ENCODE results near the gene ALKBH4.
"Not testable (repeated sequence)": the region's sequence is repeated elsewhere in the genome, so short reads cannot be mapped to it uniquely, and the experiment has no call there.

The ALKBH4 gene

DNA sequence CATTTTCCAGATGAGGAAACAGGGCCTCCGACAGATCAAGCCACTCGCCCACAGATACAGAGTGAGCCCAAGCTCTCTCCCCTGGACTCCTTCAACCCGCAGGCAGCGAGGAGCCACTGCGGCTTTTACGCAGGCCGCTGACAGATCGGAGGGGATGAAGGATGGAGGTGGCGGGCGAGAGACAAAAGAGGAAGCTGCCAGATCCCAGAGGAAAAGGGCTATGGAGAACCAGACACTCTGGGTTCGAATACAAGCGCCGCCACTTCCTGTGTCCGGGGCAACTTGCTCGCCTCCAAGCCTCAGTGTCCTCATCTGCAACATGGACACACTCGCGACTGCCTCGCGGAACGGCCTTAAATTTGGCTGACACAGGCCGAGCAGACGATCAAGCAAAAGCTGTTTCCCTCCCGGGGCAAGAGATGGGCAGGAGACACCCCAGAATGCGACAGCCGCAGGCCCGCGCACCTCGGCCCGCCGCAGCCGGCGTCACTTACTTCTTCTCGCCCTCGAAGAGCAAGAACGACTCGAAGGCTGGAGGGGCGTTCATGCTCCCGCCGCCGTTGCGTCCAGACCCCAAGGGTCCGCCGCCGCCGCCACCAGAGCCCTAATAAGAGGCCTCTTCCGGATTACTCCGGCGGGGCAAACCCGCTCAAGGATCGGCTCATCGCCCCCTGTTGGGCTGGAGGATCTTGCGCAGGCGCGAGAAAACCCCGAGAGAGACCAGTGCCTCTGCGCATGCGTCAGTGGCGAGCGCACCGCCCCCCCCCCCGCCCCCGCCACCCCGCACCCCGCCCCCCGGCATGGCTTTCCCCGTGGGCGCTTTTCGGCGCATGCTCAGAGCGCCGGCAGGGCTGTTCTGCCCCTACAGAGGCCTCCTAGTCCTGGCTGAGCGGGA, 13.9 kb upstream of the ALKBH4 start, which contains the start of gene POLR2J:
POLR2J (minus strand) TSS at position 609 of the 895 bp plus-strand sequence; CDS start at position 547, 62 bp downstream.
- peak; percentile 72 for DNase-seq (ENCODE audit: low read depth)

DNA sequence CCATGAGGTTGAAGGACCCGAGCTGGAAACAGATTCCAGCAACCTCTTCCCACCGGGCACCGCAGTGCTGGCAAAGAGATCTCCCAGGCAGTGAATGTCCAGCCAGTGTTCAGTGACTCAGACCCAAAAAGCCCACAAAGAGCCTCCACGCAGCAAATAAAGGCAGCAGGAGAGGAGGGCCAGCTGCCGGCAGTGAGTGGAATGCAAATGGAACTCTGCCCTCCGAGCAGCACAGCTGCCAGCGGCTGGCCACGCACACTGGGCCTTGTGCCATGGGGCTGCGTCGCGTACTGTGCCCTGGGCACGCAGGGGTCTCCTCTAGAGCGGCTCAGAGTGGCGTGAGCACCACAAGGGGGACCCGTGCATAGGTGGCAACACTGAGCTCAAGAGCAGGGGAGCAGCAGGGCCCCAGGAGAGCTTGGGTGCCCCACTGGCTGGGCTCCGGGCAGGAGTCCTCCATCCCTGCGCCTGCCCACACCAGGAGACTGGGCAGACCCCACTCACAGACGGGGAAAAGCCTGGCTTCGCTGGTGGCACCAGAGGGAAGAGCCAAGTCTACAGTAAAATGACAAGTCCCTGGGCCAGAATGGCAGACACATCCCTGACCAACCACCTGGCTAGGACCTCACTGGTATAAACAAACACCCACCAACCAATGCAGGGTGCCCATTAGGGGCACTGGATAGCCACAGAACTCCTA, 10.2 kb upstream of the ALKBH4 start:
- DNase-seq (ENCODE audit: low read depth), result not testable (repeated sequence)

DNA sequence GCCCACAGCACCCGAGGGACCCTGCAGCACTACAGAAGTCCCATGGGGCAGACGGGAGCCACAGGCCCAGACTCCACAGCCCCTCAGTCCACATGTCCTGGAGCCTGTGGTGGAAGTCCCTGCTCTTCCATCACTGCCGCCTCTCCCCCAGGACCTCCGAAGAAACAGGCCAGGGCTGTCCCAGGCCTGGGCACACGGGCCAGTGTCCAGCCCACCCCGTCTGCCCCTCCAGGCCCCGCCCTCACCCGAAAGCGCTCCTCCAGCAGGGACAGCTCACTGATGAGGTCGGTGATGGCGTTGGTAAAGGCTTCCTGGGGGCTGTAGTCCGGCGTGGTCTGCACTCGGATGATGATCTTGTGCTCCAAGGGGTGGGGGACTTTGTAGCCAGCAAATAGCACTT, 9.5 kb upstream of the ALKBH4 start:
- DNase-seq (ENCODE audit: low read depth), result not testable (repeated sequence)

DNA sequence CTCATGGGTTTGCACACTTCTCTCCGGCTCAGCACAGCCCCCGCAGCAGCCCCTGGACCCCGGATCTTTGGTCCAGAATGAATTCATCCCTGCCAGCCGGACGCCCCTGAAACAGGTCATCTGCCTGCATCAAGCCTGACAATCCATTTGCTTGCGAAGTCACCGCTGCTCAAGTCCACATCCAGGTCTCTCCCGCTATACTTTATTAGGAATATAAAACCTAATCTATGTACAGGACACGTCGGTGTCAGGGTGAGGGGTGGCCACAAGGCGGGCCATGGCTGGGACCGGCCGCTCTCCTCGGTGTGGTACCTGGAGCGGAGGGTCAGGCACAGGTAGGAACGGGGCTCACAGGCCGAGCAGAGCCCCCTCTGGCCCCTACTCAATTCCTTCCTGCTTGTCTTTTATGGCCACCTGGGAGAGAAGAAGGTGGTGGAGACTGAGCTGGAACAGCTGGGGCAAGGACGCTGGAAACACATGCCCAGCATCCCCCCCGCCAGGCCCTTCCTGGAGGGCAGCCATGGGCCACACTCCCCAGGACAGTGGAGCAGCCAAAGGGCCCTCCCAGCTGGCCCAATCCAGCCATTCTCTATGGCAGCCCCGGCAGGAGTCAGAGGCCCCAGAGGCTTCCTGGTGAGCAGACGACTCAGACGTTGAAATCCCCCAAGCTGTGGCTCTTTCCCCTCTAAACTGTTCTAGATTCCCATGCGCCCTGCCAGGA, 8.8 kb upstream of the ALKBH4 start:
- no peak for DNase-seq (ENCODE audit: low read depth)

DNA sequence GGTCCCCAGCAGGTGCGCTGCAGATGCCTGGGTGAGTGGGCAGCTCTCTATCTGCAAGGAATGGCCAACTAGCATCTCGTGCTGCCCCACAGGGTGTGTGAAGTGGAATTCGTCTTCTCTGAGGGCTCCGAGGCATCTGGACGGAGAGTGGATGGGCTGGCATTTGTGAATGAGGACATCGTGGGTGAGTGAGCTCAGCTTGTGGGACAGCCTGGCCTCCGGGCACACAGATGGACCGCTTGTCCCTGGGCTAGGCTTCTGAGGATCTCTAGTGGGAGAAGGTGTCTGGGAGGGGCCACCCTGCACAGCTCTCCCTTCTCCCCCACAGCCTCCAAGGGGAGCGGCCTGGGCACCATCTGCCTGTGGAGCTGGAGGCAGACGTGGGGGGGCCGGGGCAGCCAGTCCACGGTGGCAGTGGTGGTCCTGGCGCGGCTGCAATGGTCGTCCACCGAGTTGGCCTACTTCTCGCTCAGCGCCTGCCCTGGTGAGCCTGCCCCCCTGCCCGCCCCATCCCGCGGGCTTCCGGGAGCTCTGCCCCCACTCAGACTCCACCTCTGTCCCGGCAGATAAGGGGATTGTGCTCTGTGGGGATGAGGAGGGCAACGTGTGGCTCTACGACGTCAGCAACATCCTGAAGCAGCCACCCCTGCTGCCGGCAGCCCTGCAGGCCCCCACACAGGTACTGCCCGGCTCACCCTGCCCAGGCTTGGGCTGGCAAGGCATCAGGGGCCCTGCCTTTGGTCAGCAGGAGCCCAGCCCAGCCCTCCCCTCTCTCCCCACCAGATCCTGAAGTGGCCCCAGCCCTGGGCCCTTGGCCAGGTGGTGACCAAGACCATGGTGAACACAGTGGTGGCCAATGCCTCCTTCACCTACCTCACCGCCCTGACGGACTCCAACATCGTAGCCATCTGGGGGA, 7.7 kb upstream of the ALKBH4 start:
- DNase-seq (ENCODE audit: low read depth), result no peak

DNA sequence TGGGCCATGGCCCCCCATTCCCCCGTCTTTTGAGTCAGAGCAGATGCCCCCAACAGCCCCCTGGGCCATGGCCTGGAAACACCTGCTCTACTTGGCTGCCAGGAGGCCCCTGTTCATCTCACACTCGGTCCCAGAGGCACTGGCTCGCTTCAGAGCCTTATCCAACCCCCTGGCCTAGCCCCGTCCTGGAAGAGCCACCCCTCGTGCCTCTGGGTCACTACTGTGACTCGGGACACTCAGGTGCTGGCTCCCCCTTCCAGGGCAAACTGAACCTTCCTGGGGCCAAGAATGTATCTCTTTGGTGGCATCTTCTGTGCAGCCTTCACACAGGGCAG, 7.1 kb upstream of the ALKBH4 start:
- no peak for DNase-seq (ENCODE audit: low read depth)

DNA sequence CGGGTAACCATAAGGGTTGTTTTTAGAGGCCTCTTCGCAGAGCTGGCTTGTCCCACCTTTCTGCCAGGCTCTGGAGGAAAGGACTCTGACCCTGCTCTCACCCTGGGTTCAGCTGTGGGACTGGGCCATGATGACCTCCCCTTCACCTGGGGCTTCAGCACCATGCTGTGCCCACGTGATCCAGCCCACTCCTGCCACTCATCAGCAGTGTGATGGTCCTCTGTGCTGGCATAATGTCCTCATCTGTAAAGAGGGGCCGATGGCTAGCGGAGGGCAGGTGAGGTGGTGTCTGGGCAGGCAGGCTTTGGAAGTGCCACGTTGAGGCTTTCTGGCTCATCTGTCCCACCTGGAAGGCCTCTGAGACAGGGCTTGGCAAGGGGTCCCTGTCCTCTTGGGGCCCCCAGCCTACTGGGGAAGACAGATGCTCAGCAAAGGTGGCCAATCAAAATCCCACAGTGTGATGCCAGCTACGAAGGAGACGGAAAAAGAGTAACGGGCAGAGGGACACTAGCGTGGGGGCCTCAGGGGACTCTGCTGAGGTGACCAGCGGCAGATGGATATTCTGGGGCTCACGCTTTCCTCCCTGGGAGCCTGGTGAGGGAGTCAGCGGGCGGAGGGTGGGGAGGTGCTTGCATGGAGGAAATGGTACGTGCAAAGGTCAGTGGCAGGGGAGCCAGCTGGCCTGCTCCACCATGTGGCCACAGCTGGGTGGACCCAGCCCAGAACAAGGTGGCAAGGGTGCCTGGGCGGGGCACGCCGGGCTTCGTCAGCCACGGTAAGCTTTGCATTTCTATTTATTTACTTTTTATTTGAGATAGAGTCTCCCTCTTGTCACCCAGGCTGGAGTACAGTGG, 5.5 kb upstream of the ALKBH4 start:
- DNase-seq (ENCODE audit: low read depth), result no peak

DNA sequence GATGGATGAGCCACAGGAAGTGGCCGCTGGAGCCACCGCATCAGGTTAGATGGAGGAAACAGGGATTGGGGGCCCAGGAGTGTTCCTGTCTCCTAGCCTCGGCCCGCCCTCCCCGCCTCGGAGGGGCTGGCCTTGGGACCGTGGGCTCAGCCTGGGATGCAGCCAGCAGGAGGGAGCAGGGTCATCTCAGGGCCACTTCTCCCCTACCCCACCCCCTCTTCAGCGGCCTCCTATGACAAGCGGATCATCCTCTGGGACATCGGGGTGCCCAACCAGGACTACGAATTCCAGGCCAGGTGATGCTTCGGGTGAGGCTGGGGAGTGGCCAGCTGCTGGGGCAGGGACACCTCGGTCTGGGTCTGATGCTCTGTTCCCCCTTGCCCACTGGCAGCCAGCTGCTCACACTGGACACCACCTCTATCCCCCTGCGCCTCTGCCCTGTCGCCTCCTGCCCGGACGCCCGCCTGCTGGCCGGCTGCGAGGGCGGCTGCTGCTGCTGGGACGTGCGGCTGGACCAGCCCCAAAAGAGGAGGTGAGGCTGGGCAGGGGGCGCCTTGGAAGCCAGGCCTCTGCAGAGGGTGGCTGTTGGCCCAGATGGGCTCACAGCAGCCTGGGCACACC, 4.8 kb upstream of the ALKBH4 start:
- DNase-seq (ENCODE audit: low read depth), result no peak

DNA sequence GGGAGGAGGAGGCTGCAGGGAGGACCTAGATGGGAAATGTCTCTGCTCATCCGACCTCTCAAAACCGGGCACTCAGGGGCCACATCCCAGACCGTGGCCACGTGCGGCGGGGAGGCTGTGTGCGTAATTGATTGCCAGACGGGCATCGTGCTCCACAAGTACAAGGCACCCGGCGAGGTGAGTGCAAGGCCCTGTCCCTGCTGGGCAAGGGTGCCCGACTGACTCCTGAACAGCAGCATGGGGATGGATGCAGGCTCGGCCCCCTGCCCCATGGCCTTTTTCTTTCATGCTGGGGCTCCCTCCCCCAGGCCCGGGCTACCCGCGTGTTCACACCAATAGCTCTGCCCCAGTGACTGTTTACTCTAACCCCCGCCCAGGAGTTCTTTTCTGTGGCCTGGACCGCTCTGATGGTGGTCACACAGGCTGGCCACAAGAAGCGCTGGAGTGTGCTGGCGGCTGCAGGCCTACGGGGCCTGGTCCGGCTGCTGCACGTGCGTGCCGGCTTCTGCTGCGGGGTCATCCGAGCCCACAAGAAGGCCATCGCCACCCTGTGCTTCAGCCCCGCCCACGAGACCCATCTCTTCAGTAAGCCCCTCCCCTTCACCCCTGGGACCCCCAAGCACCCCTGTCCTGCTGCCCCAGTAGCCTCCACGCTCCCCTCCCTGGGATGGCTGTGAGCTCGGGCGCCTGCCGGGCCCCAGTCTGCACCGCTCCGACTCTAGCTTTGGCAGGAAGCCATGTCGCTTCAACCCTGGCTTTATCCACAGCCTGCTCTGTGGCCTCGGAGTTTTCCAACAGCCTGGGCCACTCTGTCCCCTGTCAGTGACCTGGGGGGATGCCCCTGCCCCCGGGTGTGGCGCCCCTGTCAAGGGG, 4.1 kb upstream of the ALKBH4 start:
- no peak for DNase-seq (ENCODE audit: low read depth)

DNA sequence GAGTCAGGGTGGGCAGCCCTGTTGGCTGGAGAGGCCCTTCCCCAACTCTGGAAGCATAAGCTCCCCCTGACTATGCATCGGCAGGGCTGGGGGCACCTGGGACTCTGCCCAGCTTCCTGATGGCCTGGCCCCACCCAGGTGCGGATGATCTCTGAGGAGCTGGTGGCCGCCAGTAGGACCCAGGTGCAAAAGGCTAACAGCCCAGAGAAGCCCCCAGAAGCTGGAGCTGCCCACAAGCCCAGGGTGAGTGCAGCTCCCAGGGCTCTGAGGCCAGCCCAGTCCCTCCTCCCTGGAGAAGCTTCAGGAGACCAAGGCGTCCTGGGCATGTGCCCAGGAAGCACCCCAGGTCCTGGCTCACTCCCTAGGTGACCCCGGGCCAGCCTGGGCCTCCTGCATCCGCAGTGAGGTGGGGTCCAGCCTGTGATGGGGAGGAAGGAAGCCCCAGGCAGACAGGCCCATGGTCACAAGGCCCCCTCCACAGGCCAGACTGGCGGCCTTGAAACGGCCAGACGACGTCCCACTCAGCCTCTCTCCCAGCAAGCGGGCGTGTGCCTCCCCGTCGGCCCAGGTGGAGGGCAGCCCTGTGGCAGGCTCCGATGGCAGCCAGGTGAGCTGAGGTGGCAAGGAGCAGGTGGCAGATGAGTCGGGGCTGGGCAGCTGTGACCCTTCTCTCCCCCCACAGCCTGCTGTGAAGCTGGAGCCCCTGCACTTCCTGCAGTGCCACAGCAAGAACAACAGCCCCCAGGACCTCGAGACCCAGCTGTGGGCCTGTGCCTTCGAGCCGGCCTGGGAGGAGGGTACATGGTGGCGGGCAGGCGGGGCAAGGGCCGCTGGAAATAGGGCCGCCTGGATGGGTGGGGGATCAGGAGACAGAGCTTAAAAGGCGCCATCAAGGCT, 3.2 kb upstream of the ALKBH4 start:
- DNase-seq (ENCODE audit: low read depth), result no peak

DNA sequence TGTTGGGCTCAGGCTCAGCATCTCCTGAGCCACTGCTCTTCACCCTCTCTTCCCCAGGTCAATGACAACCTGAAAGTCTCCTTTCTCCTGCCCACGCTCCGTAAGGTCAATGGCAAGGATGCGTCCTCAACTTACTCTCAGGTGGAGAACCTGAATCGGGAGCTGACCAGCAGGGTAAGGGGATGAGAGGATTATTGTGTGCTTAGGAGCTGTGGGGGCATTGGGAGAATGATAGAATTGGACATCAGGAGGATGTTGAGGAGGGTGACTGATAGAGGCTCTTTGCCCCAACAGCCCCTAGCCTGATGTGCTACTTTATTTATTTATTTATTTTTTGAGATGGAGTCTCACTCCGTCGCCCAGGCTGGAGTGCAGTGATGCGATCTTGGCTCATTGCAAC, 1.4 kb upstream of the ALKBH4 start:
- DNase-seq (ENCODE audit: low read depth), result no peak

DNA sequence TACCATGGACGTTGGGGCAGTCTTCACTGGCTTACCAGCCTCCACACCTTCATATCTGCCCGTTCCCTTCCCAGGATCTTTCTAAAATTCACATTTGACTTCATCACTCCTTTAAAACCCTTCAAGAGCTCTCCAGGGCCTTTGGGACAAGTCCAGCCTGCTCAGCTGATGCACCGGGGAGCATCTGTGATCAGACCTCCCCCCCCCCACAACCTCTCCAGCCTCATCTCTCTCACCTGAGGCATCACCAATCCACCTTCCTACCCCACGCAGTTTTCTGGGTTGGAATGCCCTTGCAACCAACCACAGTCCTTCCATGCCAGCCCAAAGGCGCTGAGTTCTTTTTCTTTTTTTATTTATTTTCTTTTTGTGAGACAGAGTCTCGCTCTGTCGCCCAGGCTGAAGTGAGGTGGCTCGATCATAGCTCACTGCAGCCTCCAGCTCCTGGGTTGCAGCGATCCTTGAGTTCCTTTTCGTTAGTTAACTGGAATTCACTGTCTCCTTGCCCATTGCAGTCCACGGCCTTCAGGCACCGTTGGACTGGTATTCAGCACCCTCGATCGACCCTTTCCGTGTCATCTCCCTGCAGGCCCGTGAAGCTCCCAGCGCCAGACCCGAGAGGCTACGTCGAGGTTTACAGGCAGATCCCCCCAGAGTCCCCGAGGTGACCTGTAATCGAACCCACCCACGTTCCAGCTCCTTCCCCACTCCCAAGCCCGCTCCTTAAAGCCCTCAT, 654 bp downstream of the ALKBH4 start:
- no peak for DNase-seq (ENCODE audit: low read depth)

DNA sequence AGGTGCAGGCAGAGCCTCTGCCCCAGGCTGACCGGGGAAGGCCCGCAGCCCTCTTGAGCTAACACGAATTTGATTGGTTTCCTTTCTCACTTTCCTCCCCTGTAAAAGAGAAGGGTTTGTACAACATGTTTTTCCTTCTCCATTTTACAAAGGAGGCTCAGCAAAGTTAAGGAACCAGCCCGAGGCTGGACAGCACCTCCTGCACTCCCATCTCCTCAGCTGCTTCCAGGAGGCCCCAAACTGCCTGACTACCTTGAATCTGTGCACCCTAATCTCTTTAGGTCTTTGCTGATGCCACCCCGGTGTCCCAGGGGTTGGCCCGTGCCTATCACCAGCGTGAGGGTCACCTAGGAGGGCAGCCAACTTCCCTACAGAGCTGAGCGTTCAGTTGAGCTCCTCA, 4.2 kb downstream of the ALKBH4 start:
- no peak for DNase-seq (ENCODE audit: low read depth)

DNA sequence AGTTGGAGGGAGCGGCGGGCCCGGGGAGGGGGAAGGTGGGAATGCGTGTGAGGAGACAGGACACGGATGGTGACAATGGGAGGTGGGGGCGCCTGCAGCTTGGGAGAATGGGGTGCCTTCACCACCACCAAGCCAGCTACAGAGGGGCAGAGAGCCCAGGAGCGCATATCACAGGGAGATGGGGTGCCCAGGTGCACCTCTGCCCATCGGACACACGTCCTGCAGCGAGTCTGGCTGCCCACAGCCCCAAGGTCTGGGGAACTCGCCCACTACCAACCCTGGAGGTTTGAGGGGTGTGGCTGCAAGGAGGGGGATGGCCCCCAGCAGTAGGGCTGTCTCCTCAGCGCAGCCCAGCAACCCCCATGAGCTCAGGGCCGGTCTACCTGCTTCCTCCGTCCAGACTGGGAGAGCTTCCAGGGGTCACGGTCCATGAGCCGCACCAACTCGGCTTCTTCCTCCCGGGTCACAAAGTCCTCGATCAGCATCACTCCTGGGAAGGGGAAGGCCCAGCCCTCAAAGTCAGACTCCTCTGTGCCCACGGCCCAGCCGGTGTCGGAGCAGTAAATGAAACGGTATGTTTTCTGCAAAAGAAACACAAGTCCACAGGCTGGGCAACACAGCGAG, 5.3 kb downstream of the ALKBH4 start:
- DNase-seq (ENCODE audit: low read depth), result no peak

DNA sequence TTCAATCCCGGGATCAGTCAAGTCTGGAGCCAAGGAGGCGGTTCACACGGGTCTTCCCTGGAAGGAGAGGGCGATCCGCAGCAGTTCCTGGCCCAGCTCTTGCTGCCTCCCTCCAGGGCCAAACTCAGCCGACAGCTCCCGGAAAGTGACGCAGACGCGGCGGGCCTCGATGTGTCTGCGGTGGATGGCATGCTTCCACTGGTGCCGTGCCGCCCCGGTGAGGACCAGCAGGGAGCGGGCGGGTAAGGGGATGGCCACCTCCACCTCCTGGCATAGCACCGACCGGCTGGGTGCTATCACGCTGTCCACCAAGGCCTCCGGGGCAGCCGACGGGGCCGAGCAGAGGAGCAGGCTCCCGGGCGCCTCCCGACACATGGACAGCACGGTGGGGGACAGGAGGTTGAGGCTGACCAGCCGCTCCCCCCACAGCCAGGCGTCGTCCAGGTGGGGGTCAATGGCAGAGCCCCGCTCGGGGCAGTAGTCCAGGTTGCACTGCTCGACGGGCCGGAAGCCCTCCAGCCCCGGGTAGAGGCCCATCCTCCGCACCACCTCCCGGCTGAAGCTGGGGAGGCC, 7.2 kb downstream of the ALKBH4 start:
- no peak for DNase-seq (ENCODE audit: low read depth)

DNA sequence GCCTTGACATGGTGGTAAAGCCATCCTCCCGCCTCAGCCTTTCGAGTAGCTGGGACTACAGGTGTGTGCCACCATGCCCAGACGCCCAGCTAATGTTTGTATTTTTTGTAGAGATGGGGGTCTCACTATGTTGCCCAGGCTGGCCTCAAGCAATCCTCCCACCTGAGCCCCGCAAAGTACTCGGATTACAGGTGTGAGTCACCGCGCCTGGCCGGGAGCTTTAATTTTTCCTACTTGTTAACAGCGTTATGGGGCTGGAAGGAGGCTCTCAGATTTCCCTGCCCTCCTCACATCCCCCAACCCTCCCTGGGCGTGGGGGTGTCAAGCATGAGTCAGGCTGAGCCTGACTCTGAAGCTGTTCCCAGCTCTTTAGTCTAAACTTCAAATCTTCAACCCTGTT, 8.3 kb downstream of the ALKBH4 start:
- DNase-seq (ENCODE audit: low read depth), result no peak

DNA sequence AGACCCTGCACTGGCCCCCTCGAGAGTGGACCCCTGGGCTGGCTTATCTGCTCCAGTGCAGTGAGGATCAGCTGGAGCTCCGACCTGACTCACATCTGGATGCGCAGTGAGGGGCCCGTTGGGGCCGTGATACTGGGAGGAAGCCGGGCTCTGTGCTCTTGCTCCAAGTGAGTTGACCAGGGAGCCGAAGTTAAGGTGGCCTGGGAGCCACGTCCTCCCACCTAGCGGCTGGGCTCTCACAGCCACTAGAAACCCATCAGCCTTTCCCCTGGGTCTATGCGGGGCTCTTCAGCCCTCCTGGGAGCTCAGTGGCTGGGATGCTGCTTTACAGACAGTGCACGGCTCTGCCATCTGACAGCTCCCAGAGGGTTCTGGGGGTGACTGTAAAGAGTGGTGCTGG, 9.1 kb downstream of the ALKBH4 start:
- DNase-seq (ENCODE audit: low read depth), result no peak

All from stimulated activated CD8-positive, alpha-beta memory T cell treated with anti-CD3 and anti-CD28 coated beads, Interleukin-7, amount 100 ng/mL, for 24 hours (primary cell).